ENCODE data around the gene ATP5F1A. TPM values are rescaled to one million over a fixed set of nuclear protein-coding genes. Genes with fewer than 3 reads are reported as not detected.
"Not testable (repeated sequence)": the region's sequence is repeated elsewhere in the genome, so short reads cannot be mapped to it uniquely, and the experiment has no call there.

ATP5F1A gene
- total RNA-seq, result 100 to 1,000 TPM; 378 to 401 TPM

DNA sequence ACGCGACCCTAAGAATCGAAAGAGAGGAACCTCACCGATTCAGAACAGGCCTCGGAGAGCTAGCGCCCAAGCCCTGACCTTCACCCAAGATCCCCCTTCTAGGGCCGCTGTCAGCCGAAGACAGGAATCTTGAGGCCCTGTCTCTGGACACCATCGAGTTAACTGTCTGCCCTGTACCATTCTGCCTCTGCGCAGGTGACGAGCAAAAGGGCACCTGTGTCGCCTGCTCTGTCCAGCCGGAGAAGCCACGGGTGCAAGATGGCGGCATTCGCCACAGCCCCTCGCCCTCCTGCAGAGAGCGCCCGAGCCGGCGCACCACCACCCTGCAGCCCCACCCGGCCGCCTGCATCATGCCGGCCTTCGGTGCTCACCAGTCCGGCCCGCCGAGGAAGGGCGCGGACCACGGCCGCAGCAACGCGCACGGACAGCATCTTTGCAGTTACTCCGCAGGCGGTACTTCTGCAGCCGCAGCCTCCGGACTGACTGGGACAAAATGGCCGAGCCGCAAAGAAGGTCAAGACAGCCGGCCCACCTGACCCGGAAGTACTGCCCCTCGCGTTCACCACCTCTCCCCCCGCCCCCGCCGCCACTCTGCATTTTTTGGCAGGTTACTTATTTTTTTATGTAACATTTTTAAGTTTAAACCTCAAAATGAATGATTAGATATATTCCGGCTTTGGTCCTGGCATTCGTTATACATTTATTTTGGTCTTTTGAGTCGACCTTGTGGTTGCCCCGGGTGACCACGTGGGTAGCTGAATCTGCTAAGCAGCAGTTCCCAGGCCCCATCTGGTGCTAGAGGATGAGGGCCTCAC is at the start of gene ATP5F1A:
ATP5F1A (minus strand) TSS at position 496 of the 815 bp plus-strand sequence; CDS start at position 431, 65 bp downstream.
- Mint-ChIP-seq H3K36me3 (ENCODE audit: insufficient read depth in 2 of 2) (peaks cover 6 to 17% of the 10 kb centered on the region in 2 donors), H3K27ac (peak within 1 kb of the TSS; percentile 99), H3K4me3 (peak within 1 kb of the TSS; percentile 94 to 99), H3K4me1 (ENCODE audit: low read depth) (peaks cover 41% of the 10 kb centered on the region), H3K27me3 (ENCODE audit: low read depth) (no peaks in the 10 kb centered on the region), H3K9me3 (no peaks in the 10 kb centered on the region)
- ATAC-seq (replicated peaks in 1 of 2), result peak; percentile 92 to 95
- peak; percentile 88 to 91 for DNase-seq

DNA sequence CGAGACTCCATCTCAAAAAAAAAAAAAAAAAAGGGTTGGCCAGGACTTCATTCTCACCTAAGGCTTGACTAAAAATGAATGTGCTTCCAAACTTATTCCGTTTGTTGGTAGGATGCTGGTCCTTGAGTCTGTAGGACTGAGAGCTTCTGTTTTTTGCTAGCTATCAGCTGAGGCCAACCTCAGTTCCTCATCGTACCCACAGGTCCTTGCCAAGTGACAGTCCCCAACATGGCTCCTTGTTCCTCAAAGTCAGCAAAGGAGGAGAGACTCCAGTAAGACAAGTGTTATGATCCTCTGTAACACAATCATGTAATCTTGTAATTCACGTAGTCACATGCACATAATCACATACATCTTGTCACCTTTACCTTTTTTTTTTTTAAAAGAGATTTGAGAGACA is 43.1 kb upstream of the ATP5F1A start:
- DNase-seq, result no peak

DNA sequence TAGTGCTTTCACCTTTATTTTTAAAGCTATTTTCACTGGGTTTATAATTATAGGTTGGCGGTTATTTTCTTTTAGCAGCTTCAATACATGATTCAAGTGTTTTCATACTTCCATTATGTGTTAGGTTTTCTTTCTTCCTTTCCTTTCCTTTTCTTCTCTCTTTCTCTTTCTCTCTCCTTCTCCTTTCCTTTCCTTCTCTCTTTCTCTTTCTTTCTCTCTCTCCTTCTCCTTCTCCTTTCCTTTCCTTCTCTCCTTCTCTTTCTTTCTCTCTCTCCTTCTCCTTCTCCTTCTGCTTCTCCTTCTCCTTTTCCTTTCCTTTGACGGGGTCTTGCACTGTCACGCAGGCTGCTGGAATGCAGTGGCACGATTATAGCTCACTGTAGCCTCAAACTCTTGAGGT is 42.1 kb upstream of the ATP5F1A start:
- H3K36me3 Mint-ChIP-seq (ENCODE audit: insufficient read depth in 2 of 2), result no peaks in the 10 kb centered on the region
- H3K27me3 Mint-ChIP-seq (ENCODE audit: low read depth), result no peaks in the 10 kb centered on the region
- DNase-seq, result no peak
- H3K27ac Mint-ChIP-seq, result no peak overlapping the region
- no peak for ATAC-seq (replicated peaks in 1 of 2)
- H3K4me3 Mint-ChIP-seq, result no peak overlapping the region
- H3K9me3 Mint-ChIP-seq, result no peaks in the 10 kb centered on the region
- H3K4me1 Mint-ChIP-seq (ENCODE audit: low read depth), result no peaks in the 10 kb centered on the region

More for the DNA sequence above, 43.1 kb upstream of the ATP5F1A start:
- ATAC-seq (replicated peaks in 1 of 2), result no peak
- Mint-ChIP-seq H3K4me1 (ENCODE audit: low read depth) (no peaks in the 10 kb centered on the region), H3K27ac (no peak overlapping the region), H3K4me3 (no peak overlapping the region), H3K36me3 (ENCODE audit: insufficient read depth in 2 of 2) (no peaks in the 10 kb centered on the region), H3K9me3 (no peaks in the 10 kb centered on the region), H3K27me3 (ENCODE audit: low read depth) (no peaks in the 10 kb centered on the region)

DNA sequence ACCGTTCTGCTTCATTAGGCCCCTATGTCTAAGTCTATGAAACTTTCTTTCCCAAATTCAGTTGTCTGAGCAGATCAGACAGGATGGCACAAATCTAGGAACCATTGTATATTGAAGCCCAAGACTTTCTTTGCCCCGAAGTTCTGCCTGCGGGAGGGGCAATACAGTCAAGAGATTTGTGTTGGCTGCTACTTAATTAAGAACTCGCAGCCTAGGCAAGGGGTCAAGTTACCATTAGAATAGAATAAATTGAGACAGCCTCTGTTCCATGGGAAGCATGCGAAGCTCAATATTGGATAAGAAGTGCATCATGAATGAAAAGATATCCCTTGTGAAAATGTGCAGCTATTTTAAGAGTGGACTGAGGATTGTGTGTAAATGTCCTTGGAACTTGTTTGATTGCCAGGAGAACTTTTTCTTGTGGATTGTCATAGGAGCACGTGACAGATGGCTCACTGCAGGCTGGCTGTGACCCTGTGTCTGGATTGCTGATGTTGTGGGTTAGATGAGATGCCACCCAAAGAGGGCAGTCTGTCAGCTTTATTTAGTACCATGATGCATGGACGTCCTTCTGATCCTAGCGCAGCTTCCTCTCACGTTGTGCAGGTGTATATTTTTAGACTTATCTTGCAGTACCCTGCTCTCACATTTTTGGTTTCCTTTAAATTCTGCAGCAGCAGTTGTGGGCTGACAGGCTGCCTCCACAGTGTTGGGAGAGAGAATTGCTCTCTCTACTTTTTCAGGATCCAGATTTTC is 37.0 kb upstream of the ATP5F1A start:
- ATAC-seq (replicated peaks in 1 of 2) (no peak), DNase-seq (no peak)
- Mint-ChIP-seq H3K4me1 (ENCODE audit: low read depth) (no peaks in the 10 kb centered on the region), H3K36me3 (ENCODE audit: insufficient read depth in 2 of 2) (peaks cover 2% of the 10 kb centered on the region in 2 donors), H3K4me3 (no peak overlapping the region), H3K27ac (no peak overlapping the region), H3K27me3 (ENCODE audit: low read depth) (no peaks in the 10 kb centered on the region), H3K9me3 (no peaks in the 10 kb centered on the region)

DNA sequence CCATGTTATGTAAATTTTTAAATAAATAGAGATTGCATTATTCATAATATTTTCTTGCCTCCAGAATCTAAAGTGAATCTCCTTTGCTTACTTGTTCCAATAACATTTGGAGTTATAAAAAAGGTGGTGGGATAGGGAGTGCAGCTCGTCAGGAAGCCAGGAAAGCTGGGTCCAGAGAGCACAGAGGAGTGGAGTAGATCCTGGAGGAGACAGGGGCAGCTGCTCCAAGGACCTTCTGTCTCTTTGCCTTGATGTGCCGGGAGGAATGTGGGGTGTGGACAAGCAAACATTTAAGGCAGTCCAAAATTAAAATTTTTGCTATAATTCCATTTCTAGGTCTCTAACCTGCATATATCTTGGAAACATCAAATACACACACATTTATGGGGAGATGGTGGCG is 35.4 kb upstream of the ATP5F1A start:
- Mint-ChIP-seq H3K27ac (no peak overlapping the region), H3K36me3 (ENCODE audit: insufficient read depth in 2 of 2) (peaks cover 4 to 6% of the 10 kb centered on the region in 2 donors), H3K9me3 (no peaks in the 10 kb centered on the region), H3K4me3 (no peak overlapping the region), H3K4me1 (ENCODE audit: low read depth) (no peaks in the 10 kb centered on the region), H3K27me3 (ENCODE audit: low read depth) (no peaks in the 10 kb centered on the region)
- ATAC-seq (replicated peaks in 1 of 2) (no peak), DNase-seq (no peak)

DNA sequence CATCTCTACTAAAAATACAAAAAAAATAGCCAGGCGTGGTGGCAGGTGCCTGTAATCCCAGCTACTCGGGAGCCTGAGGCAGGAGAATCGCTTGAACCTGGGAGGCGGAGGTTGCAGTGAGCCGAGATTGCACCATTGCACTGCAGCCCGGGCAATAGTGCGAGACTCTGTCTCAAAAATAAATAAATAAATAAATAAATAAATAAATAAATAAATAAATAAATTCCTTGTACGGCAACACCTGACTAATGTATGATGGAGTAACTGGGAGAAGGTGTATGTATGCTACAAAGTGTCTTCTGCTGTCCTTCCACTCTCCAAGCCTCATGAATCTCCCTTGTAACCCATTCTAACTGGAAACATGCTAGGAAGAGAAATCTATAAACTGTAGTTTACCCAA is 32.5 kb upstream of the ATP5F1A start:
- H3K4me3 Mint-ChIP-seq; H3K4me1 Mint-ChIP-seq (ENCODE audit: low read depth); H3K9me3 Mint-ChIP-seq; H3K36me3 Mint-ChIP-seq (ENCODE audit: insufficient read depth in 2 of 2); H3K27me3 Mint-ChIP-seq (ENCODE audit: low read depth); H3K27ac Mint-ChIP-seq; ATAC-seq (replicated peaks in 1 of 2); DNase-seq: not testable (repeated sequence)

DNA sequence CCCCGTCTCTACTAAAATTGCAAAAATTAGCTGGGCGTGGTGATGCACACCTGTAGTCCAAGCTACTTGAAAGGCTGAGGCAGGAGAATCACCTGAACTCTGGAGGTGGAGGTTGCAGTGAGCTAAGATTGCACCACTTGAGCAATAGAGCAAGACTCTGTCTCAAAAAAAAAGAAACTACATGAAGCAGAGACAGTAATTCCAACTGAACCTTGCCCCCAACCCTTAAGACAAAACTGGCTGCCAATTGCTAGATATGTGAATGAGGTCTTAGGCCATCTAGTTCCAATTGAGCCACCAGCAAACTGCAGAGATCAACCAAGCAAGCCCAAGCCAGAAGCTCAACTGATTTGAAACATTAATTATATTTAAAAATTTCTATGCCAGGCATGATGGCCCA is 32.0 kb upstream of the ATP5F1A start:
- no peak for ATAC-seq (replicated peaks in 1 of 2)
- no peak overlapping the region for H3K27ac Mint-ChIP-seq
- H3K27me3 Mint-ChIP-seq (ENCODE audit: low read depth), result no peaks in the 10 kb centered on the region

DNA sequence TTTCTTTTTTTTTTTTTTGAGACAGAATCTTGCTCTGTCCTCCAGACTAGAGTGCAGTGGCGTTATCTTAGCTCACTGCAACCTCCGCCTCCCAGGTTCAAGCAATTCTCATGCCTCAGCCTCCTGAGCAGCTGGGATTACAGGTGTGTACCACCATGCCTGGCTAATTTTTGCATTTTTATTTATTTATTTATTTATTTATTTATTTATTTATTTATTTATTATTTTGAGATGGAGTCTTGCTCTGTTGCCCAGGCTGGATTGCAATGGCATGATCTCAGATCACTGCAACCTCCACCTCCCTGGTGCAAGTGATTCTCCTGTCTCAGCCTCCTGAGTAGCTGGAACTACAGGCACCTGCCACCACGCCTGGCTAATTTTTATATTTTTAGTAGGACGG is 28.5 kb upstream of the ATP5F1A start:
- H3K9me3 Mint-ChIP-seq; H3K4me1 Mint-ChIP-seq (ENCODE audit: low read depth): not testable (repeated sequence)
- peaks cover 4 to 10% of the 10 kb centered on the region in 2 donors for H3K36me3 Mint-ChIP-seq (ENCODE audit: insufficient read depth in 2 of 2)

More for the DNA sequence above, 32.0 kb upstream of the ATP5F1A start:
- DNase-seq, result no peak
- H3K4me1 Mint-ChIP-seq (ENCODE audit: low read depth), result no peaks in the 10 kb centered on the region
- peaks cover 4 to 9% of the 10 kb centered on the region in 2 donors for H3K36me3 Mint-ChIP-seq (ENCODE audit: insufficient read depth in 2 of 2)
- H3K4me3 Mint-ChIP-seq, result no peak overlapping the region
- no peaks in the 10 kb centered on the region for H3K9me3 Mint-ChIP-seq

DNA sequence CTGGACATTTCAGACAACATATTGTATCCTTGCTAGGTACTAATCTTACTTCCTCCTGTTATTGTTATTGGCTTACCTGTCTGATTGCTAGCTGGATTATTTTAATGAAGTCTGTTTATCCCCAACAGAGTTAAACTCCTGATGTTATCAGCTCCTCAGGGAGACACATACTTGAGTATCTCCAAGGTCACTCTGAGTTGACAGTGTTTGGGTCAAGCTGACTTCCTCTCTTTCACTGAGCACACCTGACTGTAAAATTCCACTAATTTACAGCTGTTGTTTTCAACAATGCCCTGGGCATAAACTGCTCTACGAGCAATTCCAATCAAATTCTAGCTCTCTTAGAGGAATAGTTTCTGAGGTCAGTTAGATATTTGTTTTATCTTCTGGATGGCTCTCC is 15.7 kb upstream of the ATP5F1A start:
- no peak overlapping the region for H3K27ac Mint-ChIP-seq

More for the DNA sequence above, 28.5 kb upstream of the ATP5F1A start:
- DNase-seq; H3K27me3 Mint-ChIP-seq (ENCODE audit: low read depth); ATAC-seq (replicated peaks in 1 of 2); H3K4me3 Mint-ChIP-seq; H3K27ac Mint-ChIP-seq: not testable (repeated sequence)

DNA sequence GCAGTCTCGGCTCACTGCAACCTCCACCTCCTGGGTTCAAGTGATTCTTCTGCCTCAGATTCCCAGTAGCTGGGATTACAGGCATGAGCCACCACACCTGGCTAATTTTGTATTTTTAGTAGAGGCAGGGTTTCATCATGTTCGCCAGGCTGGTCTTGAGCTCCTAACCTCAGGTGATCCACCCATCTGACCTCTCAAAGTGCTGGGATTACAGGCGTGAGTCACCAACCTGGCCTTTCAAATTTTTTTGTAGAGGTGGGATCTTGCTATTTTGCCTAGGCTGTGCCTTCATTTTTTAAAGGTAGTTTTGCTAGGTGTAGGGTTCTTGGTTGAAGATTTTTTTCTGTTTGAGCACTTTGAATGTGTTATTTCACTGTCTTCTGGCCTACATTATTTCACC is 12.3 kb upstream of the ATP5F1A start:
- no peaks in the 10 kb centered on the region for H3K9me3 Mint-ChIP-seq
- ATAC-seq (replicated peaks in 1 of 2) (no peak), DNase-seq (no peak)
- H3K4me1 Mint-ChIP-seq (ENCODE audit: low read depth), result peaks cover 23% of the 10 kb centered on the region
- peaks cover 2 to 21% of the 10 kb centered on the region in 2 donors for H3K36me3 Mint-ChIP-seq (ENCODE audit: insufficient read depth in 2 of 2)
- H3K27me3 Mint-ChIP-seq (ENCODE audit: low read depth), result no peaks in the 10 kb centered on the region
- H3K4me3 Mint-ChIP-seq, result no peak overlapping the region
- H3K27ac Mint-ChIP-seq, result peak overlapping the region; percentile 63

More for the DNA sequence above, 15.7 kb upstream of the ATP5F1A start:
- no peaks in the 10 kb centered on the region for H3K27me3 Mint-ChIP-seq (ENCODE audit: low read depth)
- ATAC-seq (replicated peaks in 1 of 2), result no peak
- no peak for DNase-seq
- peaks cover 2 to 24% of the 10 kb centered on the region in 2 donors for H3K36me3 Mint-ChIP-seq (ENCODE audit: insufficient read depth in 2 of 2)
- no peak overlapping the region for H3K4me3 Mint-ChIP-seq
- H3K4me1 Mint-ChIP-seq (ENCODE audit: low read depth), result peaks cover 4% of the 10 kb centered on the region
- H3K9me3 Mint-ChIP-seq, result no peaks in the 10 kb centered on the region

DNA sequence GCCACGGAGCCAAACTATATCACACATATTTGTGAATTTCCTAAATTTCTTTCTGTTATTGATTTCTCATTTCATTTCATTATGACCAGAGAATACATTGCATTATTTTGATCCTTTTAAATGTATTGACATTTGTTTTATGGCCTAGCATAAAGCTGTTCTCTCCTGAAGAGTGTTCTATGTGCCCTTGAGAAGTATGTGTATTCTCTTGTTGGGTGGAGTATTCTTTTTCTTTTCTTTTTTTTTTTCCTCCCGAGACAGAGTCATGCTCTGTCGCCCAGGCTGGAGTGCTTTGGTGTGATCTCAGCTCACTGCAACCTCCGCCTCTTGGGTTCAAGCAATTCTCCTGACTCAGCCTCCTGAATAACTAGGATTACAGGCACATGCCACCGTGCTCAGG is 11.3 kb upstream of the ATP5F1A start:
- H3K27ac Mint-ChIP-seq, result peak overlapping the region; percentile 40
- no peak overlapping the region for H3K4me3 Mint-ChIP-seq

DNA sequence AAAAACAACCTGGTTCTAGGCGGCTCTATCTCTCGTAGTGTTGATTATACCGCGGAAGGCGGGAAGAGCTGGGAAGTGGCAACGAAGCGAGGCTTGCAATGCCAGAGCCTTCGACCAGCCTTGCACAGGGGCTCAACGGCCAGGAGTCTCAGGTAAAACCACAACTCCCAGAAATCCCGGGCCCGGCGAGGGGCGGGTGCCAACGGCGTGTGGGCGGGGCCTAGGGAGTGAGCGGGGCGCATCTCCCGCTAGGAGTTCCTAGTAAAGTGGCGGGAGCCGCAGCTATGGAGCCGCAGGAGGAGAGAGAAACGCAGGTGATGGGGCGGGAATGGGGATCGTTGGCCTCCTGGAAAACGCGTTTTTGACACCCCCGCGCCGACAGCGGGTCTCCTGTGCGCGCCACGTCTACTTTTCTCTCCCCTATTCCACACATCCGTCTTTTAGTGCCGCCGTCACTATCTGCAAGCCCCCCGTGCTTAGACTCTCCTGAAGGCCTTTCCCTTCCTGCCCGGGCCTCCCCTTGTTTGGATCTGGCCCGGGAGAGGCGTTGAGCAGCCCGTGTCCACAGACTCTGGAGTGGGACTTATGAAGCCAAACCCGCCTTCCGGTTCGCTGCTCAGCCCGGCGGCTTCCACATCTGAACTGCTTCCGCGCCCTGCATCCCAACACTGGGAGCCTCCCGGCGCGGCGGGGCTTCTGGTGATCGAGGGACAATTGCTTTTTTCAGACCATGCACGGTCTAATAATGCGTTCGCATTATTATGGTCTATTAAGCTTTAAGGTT is 6.2 kb upstream of the ATP5F1A start, which contains the start of gene HAUS1:
HAUS1 (plus strand) TSS at position 258 of the 784 bp plus-strand sequence; CDS start at position 285, 27 bp downstream.
- DNase-seq (peak; percentile 77 to 89), ATAC-seq (replicated peaks in 1 of 2) (peak; percentile 89 to 93)
- peak within 1 kb of the TSS; percentile 98 for H3K27ac Mint-ChIP-seq
- H3K27me3 Mint-ChIP-seq (ENCODE audit: low read depth), result no peaks in the 10 kb centered on the region
- H3K9me3 Mint-ChIP-seq, result no peaks in the 10 kb centered on the region
- H3K4me3 Mint-ChIP-seq, result peak within 1 kb of the TSS; percentile 93 to 99
- H3K4me1 Mint-ChIP-seq (ENCODE audit: low read depth), result peaks cover 40% of the 10 kb centered on the region
- peaks cover 2 to 9% of the 10 kb centered on the region in 2 donors for H3K36me3 Mint-ChIP-seq (ENCODE audit: insufficient read depth in 2 of 2)

More for the DNA sequence above, 11.3 kb upstream of the ATP5F1A start:
- DNase-seq, result no peak
- H3K4me1 Mint-ChIP-seq (ENCODE audit: low read depth), result peaks cover 29% of the 10 kb centered on the region
- no peaks in the 10 kb centered on the region for H3K27me3 Mint-ChIP-seq (ENCODE audit: low read depth)
- ATAC-seq (replicated peaks in 1 of 2), result no peak
- peaks cover 4 to 18% of the 10 kb centered on the region in 2 donors for H3K36me3 Mint-ChIP-seq (ENCODE audit: insufficient read depth in 2 of 2)
- no peaks in the 10 kb centered on the region for H3K9me3 Mint-ChIP-seq

All from activated T-cell treated with anti-CD3 and anti-CD28 coated beads, Interleukin-2, amount 50 U/mL, for 72 hours (primary cell).